DMS153 (cell line): ENCODE results near the gene SOX13.

Source experiments
- DNase-seq: peaks from one replicate; lab custom pipeline; 2025; lab: John Stamatoyannopoulos, UW

SOX13 gene

GRCh38 chr1:204130981-204131892, 58.3 kb downstream of the SOX13 start:
- DNase-seq = no peak

- no peak for DNase-seq
Observed at GRCh38 chr1:204131978-204132377, 59.1 kb downstream of the SOX13 start.

DNA sequence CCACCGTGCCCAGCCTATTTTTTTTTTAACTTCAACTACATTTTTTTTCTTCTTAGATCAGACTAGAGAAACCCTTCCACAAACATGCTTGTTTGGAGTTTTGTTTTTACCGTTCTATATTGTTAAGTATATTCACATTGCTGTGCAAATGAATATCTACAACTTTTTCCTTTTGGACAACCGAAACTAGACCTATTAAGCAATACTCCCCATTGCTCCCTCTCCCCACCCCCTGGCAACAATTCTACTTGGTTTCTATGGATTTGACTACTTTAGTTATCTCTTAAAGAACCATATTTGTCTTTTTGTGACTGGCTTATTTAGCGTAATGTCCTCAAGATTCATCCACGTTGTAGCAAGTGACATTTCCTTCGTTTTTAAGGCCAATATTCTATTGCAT, 59.8 kb downstream of the SOX13 start:
- no peak for DNase-seq

- DNase-seq = no peak
Observed at GRCh38 chr1:204134103-204134502, 61.2 kb downstream of the SOX13 start.

GRCh38 chr1:204136814-204137213, 63.9 kb downstream of the SOX13 start:
- DNase-seq = no peak

GRCh38 chr1:204139088-204139487, 66.2 kb downstream of the SOX13 start:
- DNase-seq = no peak

DNA sequence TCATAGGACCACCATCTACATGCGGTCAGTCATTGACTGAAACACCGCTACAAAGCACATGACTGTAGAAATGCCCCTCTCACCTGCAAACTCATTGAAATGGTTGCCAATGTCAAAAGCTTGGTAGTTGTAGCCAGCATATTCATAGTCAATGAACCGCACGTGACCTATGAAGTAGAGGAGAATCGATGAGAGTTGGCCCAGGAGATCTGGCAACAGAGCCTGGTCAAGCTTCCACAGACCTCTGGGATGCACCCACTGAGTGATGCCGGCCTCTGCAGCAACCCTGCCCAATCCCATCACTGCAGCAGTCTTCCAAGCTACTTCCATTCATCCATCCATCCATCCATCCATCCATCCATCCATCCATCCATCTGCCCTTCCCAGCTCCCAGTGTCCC, 67.0 kb downstream of the SOX13 start:
- DNase-seq = no peak

GRCh38 chr1:204141131-204141530, 68.2 kb downstream of the SOX13 start:
- no peak for DNase-seq

GRCh38 chr1:204142032-204142974, 69.4 kb downstream of the SOX13 start:
- DNase-seq = no peak

- DNase-seq = no peak
Observed at GRCh38 chr1:204143276-204144041, 70.5 kb downstream of the SOX13 start.

DNA sequence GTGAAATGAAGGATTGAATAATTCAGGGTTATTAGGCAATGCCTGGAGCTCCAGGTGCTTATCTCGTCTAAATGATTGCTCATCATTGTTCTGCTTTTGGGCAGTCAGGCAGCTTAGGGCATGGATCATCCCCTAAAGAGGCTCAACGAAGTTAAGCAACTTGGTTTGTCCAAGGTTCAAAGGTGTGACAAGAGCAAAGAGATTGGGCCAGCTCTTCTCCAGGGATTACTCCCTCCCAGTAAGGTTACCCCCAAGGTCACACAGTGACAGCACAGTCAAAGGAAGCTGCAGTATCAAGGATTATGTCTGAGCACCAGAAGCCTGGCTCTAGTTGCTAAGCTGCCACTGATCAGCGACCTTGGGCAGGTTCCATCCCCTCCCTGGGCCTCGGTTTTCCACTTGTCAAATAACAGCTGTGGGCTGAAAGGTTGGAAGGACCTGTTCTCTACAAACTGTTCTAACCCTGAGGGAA, 72.2 kb downstream of the SOX13 start:
- DNase-seq = no peak

- DNase-seq = no peak
Observed at GRCh38 chr1:204146309-204146708, 73.4 kb downstream of the SOX13 start.

DNA sequence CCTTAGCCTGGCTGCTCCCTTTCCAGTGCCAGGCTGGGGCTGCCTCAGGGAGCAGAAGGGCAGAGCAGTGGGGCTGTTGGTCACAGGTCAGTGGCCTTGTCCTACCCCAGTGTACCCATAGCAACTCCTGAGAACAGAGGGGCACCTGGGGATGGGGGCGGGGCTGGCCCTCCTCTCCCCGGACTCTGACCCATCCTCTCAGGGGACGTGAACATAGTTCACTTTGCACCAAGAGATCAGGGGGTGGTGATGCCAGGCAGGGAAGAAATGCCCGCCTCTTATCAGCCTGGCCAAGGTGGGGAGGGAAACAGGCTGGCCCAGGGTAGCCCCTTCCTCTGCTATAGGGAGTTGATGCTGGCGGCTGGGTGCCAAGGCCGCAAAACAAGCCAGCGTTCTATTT, 74.0 kb downstream of the SOX13 start:
- no peak for DNase-seq

DNA sequence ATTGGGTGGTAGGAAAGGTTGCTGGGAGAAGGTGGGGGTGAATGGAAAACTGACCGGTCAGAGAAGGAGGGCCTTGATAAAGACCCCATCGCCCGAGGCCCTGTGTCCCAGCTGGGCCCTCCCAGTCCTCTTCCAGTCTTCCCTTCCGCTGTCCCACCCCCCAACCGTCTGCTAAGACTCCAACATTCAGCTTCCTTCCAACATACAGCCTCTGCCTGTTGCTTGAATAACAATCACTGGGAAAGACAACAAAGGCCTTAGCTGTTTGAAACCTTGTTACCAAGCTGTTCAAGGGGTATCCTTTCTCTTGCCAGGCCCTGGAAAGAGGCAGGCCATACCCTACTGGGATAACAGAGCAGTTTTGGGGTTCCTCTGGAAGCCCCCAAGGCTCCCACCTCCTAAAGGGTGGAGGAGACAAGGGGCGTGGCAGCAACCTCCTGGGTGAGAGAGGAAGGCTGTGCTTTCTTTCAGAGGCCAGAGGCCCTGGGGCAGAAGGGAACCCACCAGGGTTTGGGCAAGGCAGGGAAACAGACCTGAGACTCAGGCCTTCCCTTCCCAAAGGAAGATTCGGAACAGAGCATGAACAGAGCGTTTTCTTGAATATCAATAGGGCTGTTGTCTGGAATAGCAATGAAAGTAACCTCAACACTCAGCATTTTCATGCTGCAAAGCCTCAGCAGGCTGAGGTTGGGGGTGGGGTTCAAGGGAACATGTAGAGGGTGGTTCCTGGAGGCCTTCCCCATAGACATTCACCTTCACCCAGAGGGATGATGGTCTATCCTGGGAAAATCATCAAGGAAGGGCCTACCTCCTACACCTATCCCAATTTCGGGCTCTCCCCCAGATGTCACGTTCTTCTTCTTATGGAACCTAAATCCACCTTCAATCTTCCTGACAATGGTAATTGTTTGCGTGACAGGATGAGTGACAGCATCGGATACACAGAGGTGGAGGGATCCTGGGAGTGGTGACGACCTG, 74.8 kb downstream of the SOX13 start:
- DNase-seq = no peak

- DNase-seq = no peak
Observed at GRCh38 chr1:204149107-204149506, 76.2 kb downstream of the SOX13 start.

- no peak for DNase-seq
Observed at GRCh38 chr1:204149635-204150565, 77.0 kb downstream of the SOX13 start.

DNA sequence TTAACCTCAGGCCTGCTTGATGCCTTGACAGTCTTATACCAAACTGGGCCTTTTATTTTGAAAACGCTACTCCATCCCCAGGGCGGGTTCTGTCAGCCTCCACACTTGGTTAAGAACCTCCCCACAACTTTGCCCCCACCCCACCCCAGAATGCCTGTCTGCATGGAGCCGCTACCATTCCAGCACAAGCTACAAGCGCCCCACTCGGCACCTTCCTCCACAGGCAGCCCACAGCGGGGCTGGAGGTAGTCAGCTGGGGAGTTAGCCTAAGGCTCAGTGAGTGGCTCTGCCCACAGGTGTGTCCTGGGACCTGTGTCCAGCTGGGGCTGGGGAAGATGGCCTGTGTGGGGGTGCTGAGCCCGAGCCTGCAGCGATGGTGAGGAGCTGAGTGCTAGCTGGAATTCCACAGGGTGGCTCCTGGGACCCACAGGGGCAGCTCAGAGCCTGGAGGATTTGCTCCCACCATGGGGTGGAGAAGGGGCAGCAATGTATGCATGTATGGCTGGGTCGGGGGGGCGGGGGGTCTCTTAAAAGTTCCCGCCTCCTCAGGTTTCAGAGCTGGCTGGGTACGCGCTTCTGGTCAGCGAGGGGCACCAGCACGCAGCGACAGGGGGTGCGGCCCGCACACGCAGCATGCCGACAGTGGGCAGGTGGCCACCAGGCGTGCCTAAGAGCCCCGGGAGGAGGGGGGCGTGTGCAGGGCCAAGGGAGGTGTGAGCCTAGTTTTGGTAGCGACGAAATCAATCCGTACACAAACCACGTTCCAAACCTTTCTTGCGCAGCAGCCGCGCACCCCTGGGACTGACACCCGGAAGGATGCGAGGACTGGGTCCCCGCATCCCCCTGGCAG, 78.0 kb downstream of the SOX13 start:
- no peak for DNase-seq

- peak; percentile 45 for DNase-seq
Observed at GRCh38 chr1:204151552-204152309, 78.8 kb downstream of the SOX13 start, which contains the start of gene ETNK2. Gene ETNK2 (minus strand): TSS chr1:204152044. CDS start chr1:204151852, 192 bp downstream.
